T-cell (primary cell): ENCODE measurements around the gene APPL2. TPM values are rescaled to one million over a fixed set of nuclear protein-coding genes. Genes with fewer than 3 reads are reported as not detected.

ENCODE experiments used
- ATAC-seq, 4 experiments: fragments of 200-7000 bp in 3 of 4; fragments of 150-1000 bp in 1 of 4; cut with Tn5 transposase; replicated peaks in 1 of 4; 1 replicate in 3 of 4; 2 replicates in 1 of 4; pipeline ENCODE4 v1.10.0; 2021; ENCODE audit warnings: moderate library complexity in 3 of 4, mild to moderate bottlenecking in 2 of 4, moderate number of reproducible peaks in 1 of 4
- CTCF ChIA-PET, 2 donors: fragments of 300-600 bp; sonication (Branson Sonifier 250); formaldehyde crosslinking; loops; one replicate each; lab custom pipeline; 2022; ENCODE audit warnings: antibody characterized with exemption in 2 of 2; lab: Charles Lee
- POLR2A ChIA-PET, 2 donors: fragments of 300-600 bp; sonication (Branson Sonifier 250); formaldehyde crosslinking; loops; one replicate each; lab custom pipeline; 2022; ENCODE audit warnings: antibody characterized with exemption in 2 of 2; lab: Charles Lee
- DNase-seq, 35 experiments: peaks; one replicate each; pipeline versions ENCODE4 v3.0.0 to v3.0.0-alpha.2; 2013 to 2023
- H3K27ac ChIP-seq: one replicate; pipeline ENCODE4 v1.5.1; 2013; ENCODE audit warnings: low read length
- H3K27me3 ChIP-seq, 2 experiments: replicated peaks in 1 of 2; 1 replicate in 1 of 2; 2 replicates in 1 of 2; pipeline versions ENCODE4 v1.6.1 to v1.7.0; 2013; ENCODE audit warnings: low read length in 1 of 2, mixed read lengths in 1 of 2; ENCODE audit not compliant: control insufficient read depth in 2 of 2, insufficient read depth in 2 of 2; ENCODE audit errors: extremely low read depth in 1 of 2
- H3K36me3 ChIP-seq, 2 donors: 1 replicate in 1 of 2; 2 replicates in 1 of 2; pipeline versions ENCODE4 v1.6.1 to v1.7.0; 2013; ENCODE audit warnings: low read length in 1 of 2; ENCODE audit not compliant: control insufficient read depth in 2 of 2, insufficient read depth in 1 of 2; ENCODE audit errors: extremely low read depth in 1 of 2
- H3K4me1 ChIP-seq, 2 experiments: 1 replicate in 1 of 2; 2 replicates in 1 of 2; pipeline versions ENCODE4 v1.6.1 to v1.7.0; 2013; ENCODE audit warnings: low read length in 2 of 2, mixed read lengths in 1 of 2; ENCODE audit not compliant: insufficient read depth in 2 of 2, control insufficient read depth in 1 of 2; ENCODE audit errors: extremely low read depth in 1 of 2
- H3K4me3 ChIP-seq, 2 donors: 1 replicate in 1 of 2; 2 replicates in 1 of 2; pipeline versions ENCODE4 v1.5.1 to v1.7.0; 2013; ENCODE audit warnings: mild to moderate bottlenecking in 2 of 2, low read length in 1 of 2, moderate library complexity in 1 of 2; ENCODE audit not compliant: control insufficient read depth in 1 of 2; ENCODE audit errors: extremely low read depth in 1 of 2
- H3K9me3 ChIP-seq: 2 replicates; pipeline ENCODE4 v1.7.0; 2013
- H3K27ac Mint-ChIP-seq, 2 donors: one replicate each; pipeline ENCODE4 v1.8.0; 2020 to 2021; ENCODE audit warnings: mild to moderate bottlenecking in 2 of 2, mixed read lengths in 2 of 2
- H3K27me3 Mint-ChIP-seq, 2 donors: one replicate each; pipeline ENCODE4 v1.8.0; 2021 to 2022; ENCODE audit warnings: mixed read lengths in 2 of 2
- H3K36me3 Mint-ChIP-seq: one replicate; pipeline ENCODE4 v1.8.0; 2021; ENCODE audit warnings: mixed read lengths
- H3K4me1 Mint-ChIP-seq, 3 donors: one replicate each; pipeline ENCODE4 v1.8.0; 2020 to 2022; ENCODE audit warnings: mixed read lengths in 3 of 3, mild to moderate bottlenecking in 1 of 3
- H3K4me3 Mint-ChIP-seq, 3 donors: one replicate each; pipeline ENCODE4 v1.8.0; 2020 to 2022; ENCODE audit warnings: mild to moderate bottlenecking in 3 of 3, mixed read lengths in 3 of 3, moderate library complexity in 3 of 3
- H3K9me3 Mint-ChIP-seq, 3 donors: one replicate each; pipeline ENCODE4 v1.8.0; 2020 to 2022; ENCODE audit warnings: mixed read lengths in 3 of 3
- WGBS: methylation state at CpG from one replicate; pipeline ENCODE4 v1.1.5; 2013; ENCODE audit warnings: missing lambda C conversion rate; ENCODE audit not compliant: insufficient coverage; 5-methylcytosine and 5-hydroxymethylcytosine counted together
- total RNA-seq, 35 experiments: library from RNA in 6 of 35; stranded (reverse) in 6 of 35; fragments of 120-200 nt in 1 of 35; gene quantifications; one replicate each; pipeline versions ENCODE4 v1.2.1 to v1.2.4 and lab custom pipeline; 2013 to 2026

APPL2 gene, protein sequence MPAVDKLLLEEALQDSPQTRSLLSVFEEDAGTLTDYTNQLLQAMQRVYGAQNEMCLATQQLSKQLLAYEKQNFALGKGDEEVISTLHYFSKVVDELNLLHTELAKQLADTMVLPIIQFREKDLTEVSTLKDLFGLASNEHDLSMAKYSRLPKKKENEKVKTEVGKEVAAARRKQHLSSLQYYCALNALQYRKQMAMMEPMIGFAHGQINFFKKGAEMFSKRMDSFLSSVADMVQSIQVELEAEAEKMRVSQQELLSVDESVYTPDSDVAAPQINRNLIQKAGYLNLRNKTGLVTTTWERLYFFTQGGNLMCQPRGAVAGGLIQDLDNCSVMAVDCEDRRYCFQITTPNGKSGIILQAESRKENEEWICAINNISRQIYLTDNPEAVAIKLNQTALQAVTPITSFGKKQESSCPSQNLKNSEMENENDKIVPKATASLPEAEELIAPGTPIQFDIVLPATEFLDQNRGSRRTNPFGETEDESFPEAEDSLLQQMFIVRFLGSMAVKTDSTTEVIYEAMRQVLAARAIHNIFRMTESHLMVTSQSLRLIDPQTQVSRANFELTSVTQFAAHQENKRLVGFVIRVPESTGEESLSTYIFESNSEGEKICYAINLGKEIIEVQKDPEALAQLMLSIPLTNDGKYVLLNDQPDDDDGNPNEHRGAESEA
- total RNA-seq (10 to 100 TPM; 41.1 to 59.6 (median 53.1) TPM), total RNA-seq (lab: John Stamatoyannopoulos, UW) (11.3 to 97.4 (median 43.0) reads per million in 29 experiments)
- 51.4 TPM for total RNA-seq (2013)

DNA sequence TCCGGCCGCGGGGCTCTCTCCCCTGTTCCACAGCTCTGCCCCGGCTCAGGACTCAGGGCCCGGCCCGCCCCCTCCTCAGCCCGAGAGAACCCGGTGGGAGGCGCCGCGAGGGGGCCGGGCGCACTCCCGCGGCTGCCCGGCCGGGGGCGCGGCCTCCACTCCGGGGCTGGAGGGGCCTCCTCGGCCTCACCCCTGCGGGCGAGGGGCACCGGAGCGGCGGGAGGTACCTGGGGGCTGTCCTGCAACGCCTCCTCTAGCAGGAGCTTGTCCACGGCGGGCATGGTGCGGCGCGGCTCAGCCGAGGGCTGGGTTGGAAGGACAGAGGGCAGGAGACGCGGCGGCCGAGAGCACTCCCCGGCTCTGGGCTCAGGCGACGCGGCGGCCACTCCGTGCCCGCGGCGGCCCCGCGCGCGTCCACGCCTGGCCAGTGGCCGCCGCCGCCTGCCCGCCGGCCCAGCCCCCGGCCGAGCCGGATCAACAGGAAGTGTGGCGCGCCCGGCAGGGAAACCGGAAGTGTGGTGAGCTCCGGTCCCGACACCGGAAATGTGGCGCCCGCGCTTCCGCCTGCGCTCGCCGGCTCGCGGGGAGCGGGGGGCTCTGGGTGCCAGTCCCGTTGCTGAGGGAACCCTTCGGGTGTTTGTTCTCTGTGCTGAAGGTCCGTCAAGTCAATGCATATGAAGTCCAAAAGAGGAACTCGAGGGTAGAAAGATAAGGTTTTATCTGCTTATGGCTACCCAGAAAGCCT is at the start of gene APPL2:
TSS of gene APPL2 (minus strand) at position 443 of the 745 bp plus-strand sequence. CDS start at position 281, 162 bp downstream.
- H3K4me3 ChIP-seq, result peak within 1 kb of the TSS; percentile 65 to 73
- peaks cover 0 to 11% of the 10 kb centered on the region in 2 donors for H3K36me3 ChIP-seq

DNA sequence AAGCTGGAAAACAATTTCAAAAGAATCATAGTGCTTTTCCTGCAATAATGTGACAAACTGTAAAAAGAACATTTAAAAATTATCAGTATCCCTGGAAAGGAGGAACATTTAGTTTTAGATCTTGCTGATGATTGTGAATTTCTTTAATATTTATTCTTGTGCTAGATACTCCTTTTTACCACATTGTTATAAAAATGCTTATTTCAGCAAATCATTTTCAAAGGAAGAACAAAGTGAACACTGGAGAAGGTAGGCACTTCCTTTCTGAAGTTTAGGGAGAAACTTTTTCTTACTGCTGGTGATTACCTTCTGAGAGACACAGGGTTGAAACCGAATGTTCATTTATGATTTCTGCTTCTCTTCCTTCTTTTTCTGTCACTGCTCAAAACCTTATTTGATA is 49.4 kb upstream of the APPL2 start:
- ChIA-PET POLR2A (no interaction called here), CTCF (interaction anchor here in 1 of 2 donors (0.5 kb wide), 1 partner anchor 90 kb away, joined by 11 read pairs; no protein-coding TSS in a partner anchor)
- no peak overlapping the region for H3K4me3 ChIP-seq
- H3K4me3 Mint-ChIP-seq, result no peak overlapping the region
- no peak for ATAC-seq
- no peaks in the 10 kb centered on the region for H3K27me3 ChIP-seq
- peaks cover 0 to 11% of the 10 kb centered on the region in 2 donors for H3K27me3 Mint-ChIP-seq
- H3K27ac ChIP-seq, result no peak overlapping the region
- no peaks in the 10 kb centered on the region for H3K9me3 ChIP-seq
- no peaks in the 10 kb centered on the region for H3K36me3 ChIP-seq
- no peaks in the 10 kb centered on the region for H3K4me1 ChIP-seq
- no peak for DNase-seq
- no peaks in the 10 kb centered on the region for H3K36me3 Mint-ChIP-seq
- no peaks in the 10 kb centered on the region for H3K9me3 Mint-ChIP-seq
- no CpG with 5 or more reads among the region's 1 CpG for WGBS
- H3K4me1 Mint-ChIP-seq, result no peaks in the 10 kb centered on the region
- no peak overlapping the region for H3K27ac Mint-ChIP-seq

More for the DNA sequence above, at the start of gene APPL2:
- no peaks in the 10 kb centered on the region for H3K9me3 ChIP-seq
- H3K27me3 ChIP-seq, result no peaks in the 10 kb centered on the region
- ATAC-seq (peak; percentile 82 to 91 (median 88)), DNase-seq (peak; percentile 62 to 88 (median 72))
- H3K27ac ChIP-seq, result peak within 1 kb of the TSS; percentile 80
- peaks cover 15% of the 10 kb centered on the region for H3K36me3 Mint-ChIP-seq
- H3K4me1 Mint-ChIP-seq, result peaks cover 50 to 53% (median 51%) of the 10 kb centered on the region in 3 donors
- H3K27ac Mint-ChIP-seq, result peak within 1 kb of the TSS; percentile 89 to 95
- H3K9me3 Mint-ChIP-seq, result no peaks in the 10 kb centered on the region
- H3K4me1 ChIP-seq, result peaks cover 23 to 27% of the 10 kb centered on the region in 2 experiments
- under 1% methylated on average over 78 of the region's 80 CpGs for WGBS
- peak within 1 kb of the TSS in 2 of 3 donors; percentile 89 to 91 for H3K4me3 Mint-ChIP-seq
- no peaks in the 10 kb centered on the region for H3K27me3 Mint-ChIP-seq
- CTCF ChIA-PET, result interaction anchor here in 1 of 2 donors (2.0 kb wide), 1 partner anchor 147 kb away, joined by 5 read pairs; no protein-coding TSS in a partner anchor
- POLR2A ChIA-PET, result interaction anchor here in 1 of 2 donors (0.6 kb wide), 1 partner anchor 123 kb away, joined by 3 read pairs; no protein-coding TSS in a partner anchor

DNA sequence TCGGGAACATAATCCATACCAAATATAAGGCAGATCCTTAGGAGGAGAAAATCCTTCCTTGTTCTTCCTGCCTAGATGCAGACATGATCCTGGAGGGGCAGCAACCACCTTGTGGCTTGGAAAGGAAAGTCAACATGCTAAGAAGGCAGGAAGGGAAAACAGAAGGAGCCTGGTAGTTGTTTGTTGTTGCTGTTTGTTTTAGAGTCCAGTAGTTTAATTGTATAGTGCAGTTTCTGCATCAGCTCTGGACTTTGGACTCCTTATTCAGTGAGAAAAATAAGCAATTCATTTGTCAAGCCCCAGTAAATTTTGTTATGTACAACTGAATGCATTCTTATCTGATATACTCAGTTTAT is 45.7 kb upstream of the APPL2 start:
- no peaks in the 10 kb centered on the region for H3K36me3 ChIP-seq
- WGBS, result no CpG with 5 or more reads among the region's 1 CpG
- Mint-ChIP-seq H3K4me1 (no peaks in the 10 kb centered on the region), H3K4me3 (no peak overlapping the region), H3K36me3 (no peaks in the 10 kb centered on the region), H3K9me3 (no peaks in the 10 kb centered on the region), H3K27ac (no peak overlapping the region), H3K27me3 (peaks cover 0 to 11% of the 10 kb centered on the region in 2 donors)
- H3K4me1 ChIP-seq, result no peaks in the 10 kb centered on the region
- ATAC-seq (no peak), DNase-seq (no peak)
- no peaks in the 10 kb centered on the region for H3K9me3 ChIP-seq
- H3K4me3 ChIP-seq, result no peak overlapping the region
- ChIA-PET POLR2A (no interaction called here), CTCF (no interaction called here)
- H3K27me3 ChIP-seq, result no peaks in the 10 kb centered on the region
- H3K27ac ChIP-seq, result no peak overlapping the region

DNA sequence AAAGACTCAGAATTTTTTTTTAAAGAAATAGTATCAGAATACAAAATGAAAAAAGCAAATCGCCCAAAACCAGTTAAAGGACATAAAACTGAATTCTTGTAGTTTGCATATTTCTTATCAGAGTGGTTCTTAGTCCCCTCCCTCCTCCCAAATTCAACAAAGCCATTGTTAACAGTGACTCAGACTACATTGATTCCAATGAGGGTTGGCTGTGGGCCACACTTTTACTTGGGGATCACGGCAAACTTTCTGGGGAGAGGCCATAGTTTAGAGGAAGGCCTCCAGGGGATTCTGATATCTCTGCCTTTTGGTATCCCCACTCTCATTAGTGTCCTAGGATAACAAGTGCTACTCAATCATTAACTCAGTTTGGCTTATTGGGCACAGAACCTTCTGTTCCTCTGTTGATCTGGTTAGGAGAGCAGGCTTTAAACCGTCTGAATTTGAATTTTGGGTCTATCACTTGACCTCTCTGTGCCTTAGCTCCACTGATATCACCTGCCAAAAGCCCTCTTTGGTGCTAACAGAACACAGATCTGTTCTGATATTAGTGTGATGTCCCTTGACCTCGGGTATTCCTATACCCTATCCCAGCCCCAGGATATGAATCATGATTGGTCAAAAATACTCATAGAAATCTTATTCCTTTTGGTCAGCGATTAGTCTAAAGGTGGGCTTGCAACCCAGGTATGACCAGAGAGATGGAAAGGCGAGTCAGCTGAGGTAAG is 45.2 kb upstream of the APPL2 start:
- POLR2A ChIA-PET, result no interaction called here
- no peak overlapping the region for H3K27ac Mint-ChIP-seq
- DNase-seq, result no peak

DNA sequence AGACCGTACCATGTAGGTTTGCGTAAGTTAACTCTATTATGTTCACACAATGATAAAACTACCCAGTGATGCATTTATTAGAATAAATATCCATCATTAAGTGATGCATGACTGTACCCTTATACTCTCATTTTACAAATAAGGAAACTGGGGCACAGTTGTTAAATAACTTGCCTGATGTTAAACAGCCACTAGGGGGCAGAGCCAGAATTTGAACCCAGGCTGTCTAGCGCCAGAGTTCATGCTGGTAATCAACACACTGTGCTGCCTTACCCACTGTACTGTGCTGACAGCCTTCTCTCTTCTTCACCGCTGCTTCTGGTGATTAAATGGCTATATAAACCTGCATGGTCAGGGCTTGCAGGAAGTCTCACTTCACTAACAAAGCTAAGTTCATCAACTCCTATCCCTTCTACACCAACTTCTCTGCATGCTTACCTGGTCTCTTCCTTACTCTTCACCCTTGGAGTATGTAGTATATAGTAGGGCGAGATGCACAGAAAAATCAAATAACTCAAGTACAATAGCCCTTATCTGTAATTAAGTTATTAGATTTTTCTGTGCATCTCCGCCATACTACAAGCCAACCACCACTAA is 43.6 kb upstream of the APPL2 start:
- H3K27ac Mint-ChIP-seq, result no peak overlapping the region
- POLR2A ChIA-PET, result no interaction called here

More for the DNA sequence above, 45.2 kb upstream of the APPL2 start:
- Mint-ChIP-seq H3K9me3 (no peaks in the 10 kb centered on the region), H3K4me3 (no peak overlapping the region), H3K4me1 (no peaks in the 10 kb centered on the region), H3K36me3 (no peaks in the 10 kb centered on the region), H3K27me3 (peaks cover 0 to 11% of the 10 kb centered on the region in 2 donors)
- CTCF ChIA-PET, result no interaction called here
- no CpG with 5 or more reads among the region's 6 CpGs for WGBS
- no peaks in the 10 kb centered on the region for H3K4me1 ChIP-seq
- H3K36me3 ChIP-seq, result no peaks in the 10 kb centered on the region
- no peaks in the 10 kb centered on the region for H3K9me3 ChIP-seq
- H3K27me3 ChIP-seq, result no peaks in the 10 kb centered on the region
- no peak for ATAC-seq
- H3K4me3 ChIP-seq, result no peak overlapping the region
- H3K27ac ChIP-seq, result no peak overlapping the region

More for the DNA sequence above, 43.6 kb upstream of the APPL2 start:
- Histone ChIP-seq H3K27me3 (no peaks in the 10 kb centered on the region), H3K4me3 (no peak overlapping the region), H3K4me1 (no peaks in the 10 kb centered on the region), H3K27ac (no peak overlapping the region), H3K36me3 (no peaks in the 10 kb centered on the region), H3K9me3 (no peaks in the 10 kb centered on the region)
- no peaks in the 10 kb centered on the region for H3K36me3 Mint-ChIP-seq
- CTCF ChIA-PET, result interaction anchor here in 1 of 2 donors (0.7 kb wide), 1 partner anchor 806 kb away, joined by 3 read pairs; no protein-coding TSS in a partner anchor
- no peaks in the 10 kb centered on the region for H3K9me3 Mint-ChIP-seq
- ATAC-seq (peak in 2 of 4 experiments; percentile 51 to 52), DNase-seq (peak in 29 of 35 experiments; percentile 1 to 64 (median 16))
- WGBS, result no CpG with 5 or more reads among the region's 6 CpGs
- H3K27me3 Mint-ChIP-seq, result peaks cover 0 to 11% of the 10 kb centered on the region in 2 donors
- H3K4me1 Mint-ChIP-seq, result no peaks in the 10 kb centered on the region
- H3K4me3 Mint-ChIP-seq, result no peak overlapping the region
